HG03108 (cell line): Measurements from ENCODE around the gene LRP5.
"Not testable (repeated sequence)": the region's sequence is repeated elsewhere in the genome, so short reads cannot be mapped to it uniquely, and the experiment has no call there.

Experiments used
- ATAC-seq: cut with Tn5 transposase; IDR thresholded peaks from one replicate; pipeline ENCODE4 v1.9.1; 2021; ENCODE audit warnings: moderate library complexity; ENCODE audit not compliant: unreplicated experiment

LRP5 gene

GRCh38 chr11:68328374-68329091 lies 16.1 kb downstream of the LRP5 start:
- ATAC-seq = no peak

- ATAC-seq = no peak
Measured at GRCh38 chr11:68329536-68329935, 17.1 kb downstream of the LRP5 start.

GRCh38 chr11:68329978-68330699 lies 17.7 kb downstream of the LRP5 start:
- ATAC-seq = no peak

- ATAC-seq = no peak
Measured at GRCh38 chr11:68330700-68331337, 18.4 kb downstream of the LRP5 start.

GRCh38 chr11:68331338-68331947 lies 19.1 kb downstream of the LRP5 start:
- no peak for ATAC-seq

- no peak for ATAC-seq
Measured at GRCh38 chr11:68332186-68332585, 19.8 kb downstream of the LRP5 start.

- no peak for ATAC-seq
Measured at GRCh38 chr11:68333173-68333572, 20.8 kb downstream of the LRP5 start.

GRCh38 chr11:68334923-68335322 lies 22.5 kb downstream of the LRP5 start:
- no peak for ATAC-seq

GRCh38 chr11:68335683-68336082 lies 23.3 kb downstream of the LRP5 start:
- ATAC-seq = no peak

GRCh38 chr11:68336716-68337115 lies 24.3 kb downstream of the LRP5 start:
- no peak for ATAC-seq

GRCh38 chr11:68337399-68337835 lies 25.0 kb downstream of the LRP5 start:
- ATAC-seq = no peak

- no peak for ATAC-seq
Measured at GRCh38 chr11:68338051-68338780, 25.8 kb downstream of the LRP5 start.

GRCh38 chr11:68340003-68340767 lies 27.8 kb downstream of the LRP5 start:
- no peak for ATAC-seq

GRCh38 chr11:68340784-68341556 lies 28.6 kb downstream of the LRP5 start:
- no peak for ATAC-seq

GRCh38 chr11:68341557-68342458 lies 29.4 kb downstream of the LRP5 start:
- no peak for ATAC-seq

GRCh38 chr11:68342459-68343158 lies 30.2 kb downstream of the LRP5 start:
- ATAC-seq = no peak

- no peak for ATAC-seq
Measured at GRCh38 chr11:68343761-68344256, 31.4 kb downstream of the LRP5 start.

- not testable (repeated sequence) for ATAC-seq
Measured at GRCh38 chr11:68344821-68345220, 32.4 kb downstream of the LRP5 start.
